Effector CD4-positive, alpha-beta T cell (primary cell): Measurements from ENCODE around the gene RBM43.
"Not testable (repeated sequence)": the region's sequence is repeated elsewhere in the genome, so short reads cannot be mapped to it uniquely, and the experiment has no call there.

Experiments
- DNase-seq: peaks from one replicate; pipeline ENCODE4 v3.0.0-alpha.2; 2020
- total RNA-seq: gene quantifications from one replicate; lab custom pipeline; 2026; lab: John Stamatoyannopoulos, UW

The RBM43 gene
- 14.6 reads per million, percentile 40 among the genes with 10 or more reads in this experiment for total RNA-seq

DNA sequence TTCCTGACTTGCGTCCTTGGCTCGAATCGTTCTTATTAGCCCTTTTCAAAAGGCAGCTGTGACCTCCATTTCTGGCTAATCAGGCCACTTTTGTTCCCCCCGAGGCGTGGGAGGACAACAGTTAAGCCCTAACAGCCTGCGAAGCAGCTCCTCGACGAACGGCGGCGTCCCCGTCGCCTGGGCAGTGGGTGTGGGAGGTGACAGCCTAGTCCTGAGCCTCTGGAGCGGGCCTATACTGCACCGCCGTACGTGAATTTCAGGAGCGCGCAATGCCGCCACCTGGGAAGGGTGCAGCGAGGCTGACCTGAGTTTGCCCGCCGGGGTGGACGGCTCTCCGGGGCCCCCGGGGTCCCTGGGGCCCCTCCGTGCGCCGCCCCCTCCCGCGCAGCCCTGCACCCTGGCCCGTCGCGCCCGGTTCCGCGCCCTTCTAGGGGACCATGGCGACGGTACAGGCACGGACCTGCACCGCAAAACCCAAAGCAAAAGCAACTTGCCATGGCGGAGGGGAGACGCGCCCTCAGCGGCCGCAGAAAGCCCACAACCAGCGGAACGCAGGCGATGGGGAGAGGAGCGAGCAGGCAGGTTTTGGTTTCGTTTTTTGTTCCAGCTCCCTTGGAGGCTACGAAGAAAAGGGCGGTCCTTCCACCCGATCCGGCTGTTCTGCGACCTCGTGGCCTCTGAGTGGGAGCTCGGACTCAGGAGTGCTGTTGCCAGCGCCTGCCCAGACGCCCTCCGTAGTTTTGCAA, at the start of gene RBM43:
TSS of gene RBM43 (minus strand) at position 633 of the 746 bp plus-strand sequence. CDS start at position 497, 136 bp downstream.
- peak; percentile 75 for DNase-seq

DNA sequence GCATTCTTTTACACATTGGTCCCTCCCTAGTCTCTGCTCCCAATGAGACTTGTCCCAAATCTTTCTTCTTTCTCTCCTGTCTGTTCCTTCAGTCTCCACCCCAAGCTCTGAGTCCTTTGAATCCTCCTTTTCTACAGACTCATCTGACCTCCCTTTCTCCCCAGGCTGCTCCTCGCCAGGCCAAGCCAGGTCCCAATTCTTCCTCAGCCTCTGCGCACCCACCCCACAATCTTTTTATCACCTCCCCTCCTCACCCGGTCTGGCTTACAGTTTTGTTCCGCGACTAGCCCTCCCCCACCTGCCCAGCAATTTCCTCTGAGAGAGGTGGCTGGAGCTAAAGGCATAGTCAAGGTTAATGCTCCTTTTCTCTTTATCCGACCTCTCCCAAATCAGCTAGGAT, 48.6 kb upstream of the RBM43 start:
- DNase-seq, result not testable (repeated sequence)

GRCh38 chr2:151306621-151307020, 45.0 kb upstream of the RBM43 start:
- no peak for DNase-seq

DNA sequence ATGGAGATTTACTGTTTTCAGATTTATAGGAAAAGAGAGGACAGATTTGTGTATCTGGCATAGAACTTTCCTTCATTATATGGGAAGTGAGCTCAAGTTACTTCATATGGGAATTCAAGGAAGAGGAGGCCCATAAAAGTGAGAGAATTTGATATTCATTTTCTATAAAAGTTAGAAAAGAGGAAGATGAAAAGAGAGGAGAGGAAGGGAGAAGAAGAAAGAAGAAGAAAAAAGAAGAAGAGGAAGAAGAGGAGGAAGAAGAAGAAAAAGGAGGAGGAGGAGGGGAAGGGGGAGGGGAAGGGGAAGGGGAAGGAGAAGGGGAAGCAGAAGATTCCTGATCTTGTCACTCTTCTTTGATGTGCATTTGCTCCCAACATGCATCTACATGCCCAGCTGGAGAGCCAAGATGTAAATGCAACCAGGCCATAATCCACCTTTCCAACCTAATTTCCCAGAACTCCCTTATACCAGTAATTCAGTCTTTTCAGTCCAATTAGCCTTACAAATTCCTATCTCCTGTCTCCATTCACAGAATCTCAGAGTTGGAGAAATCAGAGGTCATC, 43.5 kb upstream of the RBM43 start:
- DNase-seq, result no peak

- DNase-seq, result no peak
Measured at GRCh38 chr2:151302879-151303278, 41.2 kb upstream of the RBM43 start.

DNA sequence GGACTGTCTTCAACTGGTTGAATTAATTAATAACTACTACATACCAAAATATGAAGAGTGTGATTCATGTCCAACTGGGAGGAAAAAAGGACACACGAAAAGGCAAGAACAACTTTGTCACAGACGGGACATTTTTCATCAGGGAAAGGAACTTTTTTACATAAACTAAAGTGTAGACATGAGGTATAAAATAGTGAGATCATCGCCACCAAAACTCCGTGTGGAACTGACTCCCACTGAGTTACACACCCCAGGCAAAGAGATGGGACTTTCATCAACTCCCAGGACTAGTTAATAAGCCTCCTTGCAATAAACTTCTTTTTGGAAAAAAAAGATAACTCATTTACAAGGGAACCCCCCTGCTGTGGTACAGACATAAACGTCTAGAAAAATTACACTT, 40.7 kb upstream of the RBM43 start:
- DNase-seq, result no peak

DNA sequence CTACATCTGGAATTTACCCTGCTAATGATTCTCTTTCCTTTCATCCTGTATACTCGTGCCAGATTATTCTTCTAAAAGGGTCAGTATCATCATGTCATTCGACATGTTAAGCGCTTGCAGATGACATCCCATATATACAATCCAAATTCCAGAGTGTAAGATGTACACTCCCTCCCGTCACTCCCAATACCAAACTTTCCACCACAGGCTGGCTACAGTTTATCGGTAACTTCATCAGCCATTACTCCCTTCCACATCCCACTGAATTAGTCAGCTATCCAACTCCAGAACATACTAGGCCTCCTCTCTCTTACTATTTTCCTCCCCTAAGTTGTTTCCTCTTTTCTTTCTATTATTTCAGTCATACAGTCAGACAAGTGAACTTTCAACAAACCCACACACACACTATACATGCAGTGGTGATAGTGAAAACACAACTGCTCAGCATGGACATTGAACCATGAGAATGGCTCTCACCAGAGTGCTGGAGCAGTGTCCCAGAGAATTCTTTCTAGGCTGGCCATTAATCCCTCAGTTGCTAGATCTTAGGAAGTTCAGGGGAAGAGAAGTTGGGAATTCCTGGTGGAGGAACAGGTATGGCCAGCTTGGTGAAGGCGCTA, 38.4 kb upstream of the RBM43 start:
- DNase-seq, result no peak

DNA sequence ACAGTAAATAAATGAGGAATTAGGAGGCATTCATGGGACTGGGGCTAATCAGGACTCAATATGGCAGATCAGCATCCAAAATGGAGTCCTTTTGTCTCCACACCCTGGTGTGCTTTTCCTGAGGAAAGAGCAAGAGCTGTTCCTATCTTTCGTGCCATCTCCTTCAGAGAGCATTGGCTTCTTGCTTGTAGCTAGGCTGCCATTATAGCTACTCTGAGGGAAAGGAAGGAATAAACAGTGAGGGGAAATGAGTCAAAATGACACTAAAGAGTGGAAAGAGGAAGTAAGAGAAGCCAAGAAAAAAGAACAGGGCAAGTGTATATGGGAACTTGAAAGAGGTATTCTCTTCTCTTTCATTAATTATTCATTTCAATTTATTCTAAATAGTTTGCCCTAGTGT, 36.2 kb upstream of the RBM43 start:
- no peak for DNase-seq

DNA sequence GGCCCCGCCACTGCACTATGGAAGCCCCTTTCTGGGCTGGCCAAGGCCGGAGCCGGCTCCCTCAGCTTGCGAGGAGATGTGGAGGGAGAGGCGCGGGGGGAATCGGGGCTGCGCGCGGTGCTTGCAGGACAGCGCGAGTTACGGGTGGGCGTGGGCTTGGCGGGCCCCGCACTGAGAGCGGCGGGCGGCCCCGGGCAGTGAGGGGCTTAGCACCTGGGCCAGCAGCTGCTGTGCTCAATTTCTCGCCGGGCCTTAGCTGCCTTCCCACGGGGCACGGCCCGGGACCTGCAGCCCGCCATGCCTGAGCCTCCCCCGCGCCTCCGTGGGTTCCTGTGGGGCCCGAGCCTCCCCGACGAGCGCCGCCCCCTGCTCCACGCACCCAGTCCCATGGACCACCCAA, 34.3 kb upstream of the RBM43 start:
- DNase-seq, result not testable (repeated sequence)

- DNase-seq, result no peak
Measured at GRCh38 chr2:151292546-151292945, 30.9 kb upstream of the RBM43 start.

GRCh38 chr2:151292141-151292540, 30.5 kb upstream of the RBM43 start:
- no peak for DNase-seq

DNA sequence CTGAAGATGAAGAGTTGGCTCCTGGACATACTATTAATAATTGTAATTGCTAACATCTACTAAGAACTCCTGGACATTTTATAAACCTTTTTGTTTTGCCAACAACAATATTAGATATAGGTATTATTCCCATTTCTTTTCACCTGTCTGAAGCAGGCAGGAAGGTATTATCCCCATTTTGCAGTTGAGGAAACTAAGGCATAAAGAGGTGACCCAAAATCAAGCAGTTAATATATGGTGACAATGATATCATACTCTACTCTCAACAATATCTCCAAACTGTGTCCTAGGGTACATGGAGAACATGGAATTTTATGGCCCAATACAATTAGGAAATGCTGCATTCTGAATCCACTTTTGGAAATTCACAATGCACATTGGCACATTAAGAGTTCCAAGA, 29.6 kb upstream of the RBM43 start:
- DNase-seq, result no peak

- no peak for DNase-seq
Measured at GRCh38 chr2:151289972-151290866, 28.6 kb upstream of the RBM43 start.

DNA sequence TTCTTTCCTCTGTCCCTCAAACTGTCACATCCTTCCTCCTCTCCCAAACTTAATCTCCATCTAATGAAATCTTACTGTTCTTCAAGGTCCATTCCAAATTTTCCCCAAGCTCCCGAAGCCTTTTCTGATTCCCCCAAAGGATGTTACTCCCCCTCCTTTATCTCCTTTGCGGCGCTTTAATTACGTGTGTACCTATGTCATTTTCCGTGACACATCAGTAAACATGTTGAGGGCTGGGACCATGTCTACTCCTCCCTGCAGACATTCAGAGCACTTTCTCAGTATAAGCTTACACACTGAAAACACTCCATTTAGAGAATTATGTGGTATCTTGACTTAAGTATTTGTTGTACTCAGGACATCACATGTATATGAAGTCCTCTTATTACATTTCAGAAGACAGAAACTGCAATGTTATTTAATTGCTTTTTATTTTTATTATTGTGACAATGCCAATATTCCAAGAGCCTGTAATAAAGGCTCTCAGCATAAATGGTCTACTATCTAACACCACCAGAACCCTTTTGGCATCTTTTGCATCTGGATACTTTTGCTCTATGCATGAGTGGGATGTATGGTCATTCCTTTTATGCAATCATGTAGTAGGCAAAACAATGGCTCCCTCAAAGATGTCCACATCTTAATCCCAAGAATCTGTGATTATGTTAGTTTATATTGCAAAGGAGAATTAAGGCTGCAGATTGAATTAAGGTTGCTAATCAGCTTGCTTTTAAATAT, 26.0 kb upstream of the RBM43 start:
- DNase-seq, result no peak

DNA sequence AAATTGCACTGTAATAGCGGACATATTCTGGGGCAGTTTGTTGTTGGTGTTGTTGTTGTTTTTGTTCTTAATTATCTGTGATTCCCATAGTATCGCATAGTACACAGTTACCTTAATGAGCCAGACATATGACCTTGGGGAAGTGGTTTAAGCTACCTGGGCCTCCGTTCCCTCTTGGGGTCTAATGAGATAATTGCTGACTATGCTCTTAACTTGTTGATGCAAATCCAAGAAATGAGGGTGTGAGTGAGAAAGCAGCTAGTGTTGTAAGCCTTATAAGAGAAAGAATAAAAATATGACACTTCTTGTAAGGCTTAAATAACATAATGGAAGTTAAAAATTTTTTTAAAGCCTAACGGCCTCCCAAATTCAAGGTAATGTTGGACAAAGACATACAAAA, 20.7 kb upstream of the RBM43 start:
- DNase-seq, result no peak

DNA sequence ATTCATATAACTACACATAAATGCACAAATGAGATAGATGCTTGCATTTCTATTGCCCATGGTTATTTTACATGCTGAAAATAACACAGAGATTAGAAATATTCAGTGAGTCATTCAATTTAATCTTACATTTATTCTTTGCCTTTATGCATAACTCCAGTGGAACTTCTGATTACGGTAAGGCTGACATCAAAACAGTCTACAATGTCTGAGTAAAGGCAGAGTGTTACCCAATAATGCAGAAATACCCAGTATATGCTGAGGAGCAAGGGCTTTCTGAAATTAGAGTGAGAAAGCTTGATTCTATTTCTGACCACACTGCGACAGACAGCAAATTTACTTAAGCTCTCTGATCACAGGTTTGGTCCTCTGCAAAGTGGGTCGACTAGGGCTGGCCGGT, 18.6 kb upstream of the RBM43 start:
- no peak for DNase-seq

DNA sequence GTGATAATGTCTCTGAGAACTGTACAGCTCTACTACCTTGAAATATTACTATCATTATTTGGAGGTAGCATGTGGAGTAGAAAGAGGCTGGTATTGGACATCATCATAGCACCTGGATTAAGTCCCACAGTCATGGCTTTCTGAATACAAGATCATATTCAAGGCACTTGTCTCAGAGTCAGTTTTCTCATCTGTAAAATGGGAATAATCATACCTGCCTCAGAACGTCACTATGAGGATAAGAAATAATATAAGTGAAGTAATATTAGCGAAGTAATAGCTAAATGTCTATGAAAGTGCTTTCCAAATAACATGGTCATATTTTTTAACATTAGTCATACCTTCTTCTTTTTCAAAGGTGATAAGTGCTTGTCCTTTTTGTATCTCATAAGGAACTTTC, 16.8 kb upstream of the RBM43 start:
- DNase-seq, result no peak

DNA sequence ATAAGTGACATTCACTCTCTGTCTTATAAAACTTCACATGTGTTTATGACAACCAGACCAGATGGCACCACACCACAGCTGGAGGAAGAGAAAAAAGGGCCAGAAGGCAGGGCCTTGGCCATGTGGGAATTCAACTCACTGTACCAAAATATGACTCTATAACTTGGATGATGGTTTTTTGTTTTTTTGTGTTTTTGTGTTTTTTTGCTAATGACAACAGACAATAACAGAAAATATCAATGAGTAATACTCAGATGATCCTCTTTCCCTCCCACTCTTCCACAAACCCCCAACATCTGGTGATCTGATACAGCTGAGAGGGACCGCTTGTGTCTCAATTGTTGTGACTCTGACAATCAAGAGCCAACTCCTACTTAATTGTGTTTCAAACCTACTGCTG, 15.4 kb upstream of the RBM43 start:
- no peak for DNase-seq

- no peak for DNase-seq
Measured at GRCh38 chr2:151275291-151275690, 13.6 kb upstream of the RBM43 start.

GRCh38 chr2:151271824-151272223, 10.2 kb upstream of the RBM43 start:
- no peak for DNase-seq

DNA sequence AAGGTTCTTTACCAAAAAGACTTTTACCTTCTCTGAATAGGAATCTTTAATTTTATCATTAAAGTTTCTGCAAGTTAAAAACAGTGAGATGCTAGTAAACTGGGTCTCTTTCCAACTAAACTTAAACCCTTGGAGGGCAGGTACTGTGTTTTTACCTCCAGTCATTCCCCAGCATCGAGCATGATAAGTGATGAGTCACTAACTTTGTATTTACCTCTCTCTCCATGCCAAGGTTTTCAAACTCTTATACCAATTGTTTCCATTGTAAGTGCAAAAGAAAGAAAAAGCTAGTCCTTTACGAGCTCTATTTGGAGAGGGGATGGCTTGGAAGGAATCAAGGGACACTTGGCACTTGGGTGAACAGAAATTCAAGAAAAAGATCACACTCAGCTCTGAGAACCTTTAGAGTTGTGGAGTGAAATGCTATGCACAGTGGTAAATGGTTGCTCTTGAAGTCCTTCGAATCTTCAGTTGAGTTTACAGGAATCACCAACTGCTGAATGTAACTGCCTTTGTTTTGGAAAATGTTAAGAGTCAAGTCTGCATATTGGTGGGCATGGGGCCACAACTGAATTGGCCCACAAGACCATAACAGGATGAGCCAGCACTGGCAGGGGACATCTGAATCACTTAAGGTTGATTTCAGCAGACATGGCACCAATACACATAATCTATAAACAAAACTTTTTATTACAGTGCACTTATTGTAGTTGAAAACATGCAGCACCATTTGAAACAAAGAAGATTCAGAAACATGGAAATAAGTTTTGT, 8.3 kb upstream of the RBM43 start:
- no peak for DNase-seq

GRCh38 chr2:151268085-151268484, 6.4 kb upstream of the RBM43 start:
- no peak for DNase-seq
